G401 (cell line): Measurements from ENCODE around the gene ARL5B. TPM values are rescaled to one million over a fixed set of nuclear protein-coding genes. Genes with fewer than 3 reads are reported as not detected.
A peak's percentile ranks its signal among the peaks of the same experiment; 100 is the strongest.

Experiments used
- DNase-seq: peaks from one replicate; pipeline ENCODE4 v3.0.0-alpha.2; 2015; ENCODE audit warnings: low spot score
- in situ Hi-C: cut with HindIII; loops from 2 replicates; pipeline ENCODE4 v1.10.0; 2016; ENCODE audit warnings: low sequenced_read_pairs, mixed read lengths
- total RNA-seq: library from RNA; depleted of rRNA; stranded (reverse); fragments of >200 nt; shearing (Covaris generic); gene quantifications from 2 replicates; pipeline ENCODE4 v1.2.3, GENCODE V29; 2014

ARL5B gene
- total RNA-seq, 1 experiment from 2014 or later: 29.8 TPM

- in situ Hi-C loops: no loop called here
- no peak for DNase-seq
Observed at GRCh38 chr10:18653112-18653511, 6.1 kb upstream of the ARL5B start.

GRCh38 chr10:18656724-18657123 is 2.5 kb upstream of the ARL5B start:
- in situ Hi-C loops: no loop called here
- no peak for DNase-seq

- peak; percentile 13 for DNase-seq
- in situ Hi-C loops: no loop called here
Observed at GRCh38 chr10:18658271-18659124, 733 bp upstream of the ARL5B start.

GRCh38 chr10:18659819-18660535 is 746 bp downstream of the ARL5B start:
- in situ Hi-C loops: no loop called here
- DNase-seq: peak; percentile 55

- no peak for DNase-seq
- in situ Hi-C loops: no loop called here
Observed at GRCh38 chr10:18660816-18661431, 1.7 kb downstream of the ARL5B start.

GRCh38 chr10:18664841-18665478 is 5.7 kb downstream of the ARL5B start:
- no peak for DNase-seq
- in situ Hi-C loops: no loop called here

GRCh38 chr10:18665815-18666558 is 6.8 kb downstream of the ARL5B start:
- in situ Hi-C loops: no loop called here
- DNase-seq: no peak

- in situ Hi-C loops: no loop called here
- no peak for DNase-seq
Observed at GRCh38 chr10:18666810-18667209, 7.6 kb downstream of the ARL5B start.

GRCh38 chr10:18668026-18668425 is 8.8 kb downstream of the ARL5B start:
- in situ Hi-C loops: no loop called here

GRCh38 chr10:18675086-18675801 is 16.0 kb downstream of the ARL5B start:
- in situ Hi-C loops: no loop called here
- DNase-seq: no peak

More at GRCh38 chr10:18668026-18668425, 8.8 kb downstream of the ARL5B start:
- DNase-seq: no peak

- DNase-seq: no peak
- in situ Hi-C loops: no loop called here
Observed at GRCh38 chr10:18680754-18681153, 21.5 kb downstream of the ARL5B start.

GRCh38 chr10:18681366-18681765 is 22.1 kb downstream of the ARL5B start:
- no peak for DNase-seq

GRCh38 chr10:18681971-18682411 is 22.8 kb downstream of the ARL5B start:
- no peak for DNase-seq
- in situ Hi-C loops: no loop called here

More at GRCh38 chr10:18681366-18681765, 22.1 kb downstream of the ARL5B start:
- in situ Hi-C loops: no loop called here

- in situ Hi-C loops: no loop called here
- DNase-seq: no peak
Observed at GRCh38 chr10:18683427-18683826, 24.2 kb downstream of the ARL5B start.

- DNase-seq: no peak
- in situ Hi-C loops: no loop called here
Observed at GRCh38 chr10:18684416-18684815, 25.2 kb downstream of the ARL5B start.

- in situ Hi-C loops: no loop called here
- DNase-seq: no peak
Observed at GRCh38 chr10:18684953-18685352, 25.7 kb downstream of the ARL5B start.

GRCh38 chr10:18685555-18685954 is 26.3 kb downstream of the ARL5B start:
- in situ Hi-C loops: no loop called here
- no peak for DNase-seq

GRCh38 chr10:18687195-18687594 is 28.0 kb downstream of the ARL5B start:
- DNase-seq: no peak
- in situ Hi-C loops: no loop called here
